Measurements from ENCODE around the gene SLC25A6. TPM values are rescaled to one million over a fixed set of nuclear protein-coding genes. Genes with fewer than 3 reads are reported as not detected.
A peak's percentile ranks its signal among the peaks of the same experiment; 100 is the strongest.

Gene SLC25A6
- total and polyA plus RNA-seq, 2 of the 13 experiments (the other 11 are each of a cell fraction or from before 2014, with no cell fraction given), result 138 to 581 TPM

DNA sequence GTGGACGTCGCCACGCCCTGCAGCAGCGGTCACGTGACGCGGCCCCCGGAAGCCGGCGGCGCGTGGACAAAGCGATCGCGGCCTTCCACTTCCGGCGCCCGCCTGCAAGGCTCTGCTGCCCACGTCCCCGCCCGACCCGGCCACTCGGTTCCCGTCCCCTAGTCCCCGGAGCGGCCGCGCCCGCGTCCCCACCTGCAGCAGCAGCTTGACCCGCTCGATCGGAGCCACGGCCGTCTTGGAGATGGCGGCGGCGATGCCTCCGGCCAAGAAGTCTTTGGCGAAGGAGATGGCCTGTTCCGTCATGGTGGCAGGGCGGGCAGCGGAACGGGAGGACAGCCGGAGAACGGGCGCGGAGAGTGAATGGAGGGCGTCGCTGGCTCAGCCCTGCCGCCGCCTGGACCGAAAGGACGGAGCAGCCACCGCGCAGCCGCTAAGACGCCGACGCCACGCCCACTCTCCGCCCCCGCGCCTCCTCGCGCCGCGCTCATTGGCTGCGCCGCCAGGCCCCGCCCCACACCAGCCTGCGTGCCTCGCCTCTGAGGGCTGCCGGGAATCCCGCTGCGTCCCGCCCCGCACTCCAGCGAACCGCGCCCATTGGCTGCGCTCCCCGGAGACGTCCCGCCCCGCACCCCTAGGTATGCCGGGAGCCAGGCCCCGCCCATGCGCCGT, at the start of gene SLC25A6 (continued):
- TF ChIP-seq ZKSCAN5 (CRISPR knock-in tag; IDR thresholded peaks at IDR 0.05), result 0 out of 2 replicates have a peak, but pooled peaks have one; percentile 27
- TF ChIP-seq EHMT2 (IDR thresholded peaks at IDR 0.05; ENCODE audit: borderline replicate concordance, low read depth, low read length), result no peak
- peak; percentile 51; the same call in 1 of the 2 replicates for TF ChIP-seq ZBTB38 (CRISPR knock-in tag; IDR thresholded peaks at IDR 0.05)
- TF ChIP-seq MBNL3 (CRISPR knock-in tag; conservative IDR thresholded peaks at IDR 0.05), result no peak
- TF ChIP-seq, protein P1, sequence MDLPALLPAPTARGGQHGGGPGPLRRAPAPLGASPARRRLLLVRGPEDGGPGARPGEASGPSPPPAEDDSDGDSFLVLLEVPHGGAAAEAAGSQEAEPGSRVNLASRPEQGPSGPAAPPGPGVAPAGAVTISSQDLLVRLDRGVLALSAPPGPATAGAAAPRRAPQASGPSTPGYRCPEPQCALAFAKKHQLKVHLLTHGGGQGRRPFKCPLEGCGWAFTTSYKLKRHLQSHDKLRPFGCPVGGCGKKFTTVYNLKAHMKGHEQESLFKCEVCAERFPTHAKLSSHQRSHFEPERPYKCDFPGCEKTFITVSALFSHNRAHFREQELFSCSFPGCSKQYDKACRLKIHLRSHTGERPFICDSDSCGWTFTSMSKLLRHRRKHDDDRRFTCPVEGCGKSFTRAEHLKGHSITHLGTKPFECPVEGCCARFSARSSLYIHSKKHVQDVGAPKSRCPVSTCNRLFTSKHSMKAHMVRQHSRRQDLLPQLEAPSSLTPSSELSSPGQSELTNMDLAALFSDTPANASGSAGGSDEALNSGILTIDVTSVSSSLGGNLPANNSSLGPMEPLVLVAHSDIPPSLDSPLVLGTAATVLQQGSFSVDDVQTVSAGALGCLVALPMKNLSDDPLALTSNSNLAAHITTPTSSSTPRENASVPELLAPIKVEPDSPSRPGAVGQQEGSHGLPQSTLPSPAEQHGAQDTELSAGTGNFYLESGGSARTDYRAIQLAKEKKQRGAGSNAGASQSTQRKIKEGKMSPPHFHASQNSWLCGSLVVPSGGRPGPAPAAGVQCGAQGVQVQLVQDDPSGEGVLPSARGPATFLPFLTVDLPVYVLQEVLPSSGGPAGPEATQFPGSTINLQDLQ (CRISPR knock-in tag; IDR thresholded peaks at IDR 0.05), result no peak; the same call in 1 of the 2 replicates
- no peak for TF ChIP-seq ZNF121 (CRISPR knock-in tag; IDR thresholded peaks at IDR 0.05)
- TF ChIP-seq, protein P2, sequence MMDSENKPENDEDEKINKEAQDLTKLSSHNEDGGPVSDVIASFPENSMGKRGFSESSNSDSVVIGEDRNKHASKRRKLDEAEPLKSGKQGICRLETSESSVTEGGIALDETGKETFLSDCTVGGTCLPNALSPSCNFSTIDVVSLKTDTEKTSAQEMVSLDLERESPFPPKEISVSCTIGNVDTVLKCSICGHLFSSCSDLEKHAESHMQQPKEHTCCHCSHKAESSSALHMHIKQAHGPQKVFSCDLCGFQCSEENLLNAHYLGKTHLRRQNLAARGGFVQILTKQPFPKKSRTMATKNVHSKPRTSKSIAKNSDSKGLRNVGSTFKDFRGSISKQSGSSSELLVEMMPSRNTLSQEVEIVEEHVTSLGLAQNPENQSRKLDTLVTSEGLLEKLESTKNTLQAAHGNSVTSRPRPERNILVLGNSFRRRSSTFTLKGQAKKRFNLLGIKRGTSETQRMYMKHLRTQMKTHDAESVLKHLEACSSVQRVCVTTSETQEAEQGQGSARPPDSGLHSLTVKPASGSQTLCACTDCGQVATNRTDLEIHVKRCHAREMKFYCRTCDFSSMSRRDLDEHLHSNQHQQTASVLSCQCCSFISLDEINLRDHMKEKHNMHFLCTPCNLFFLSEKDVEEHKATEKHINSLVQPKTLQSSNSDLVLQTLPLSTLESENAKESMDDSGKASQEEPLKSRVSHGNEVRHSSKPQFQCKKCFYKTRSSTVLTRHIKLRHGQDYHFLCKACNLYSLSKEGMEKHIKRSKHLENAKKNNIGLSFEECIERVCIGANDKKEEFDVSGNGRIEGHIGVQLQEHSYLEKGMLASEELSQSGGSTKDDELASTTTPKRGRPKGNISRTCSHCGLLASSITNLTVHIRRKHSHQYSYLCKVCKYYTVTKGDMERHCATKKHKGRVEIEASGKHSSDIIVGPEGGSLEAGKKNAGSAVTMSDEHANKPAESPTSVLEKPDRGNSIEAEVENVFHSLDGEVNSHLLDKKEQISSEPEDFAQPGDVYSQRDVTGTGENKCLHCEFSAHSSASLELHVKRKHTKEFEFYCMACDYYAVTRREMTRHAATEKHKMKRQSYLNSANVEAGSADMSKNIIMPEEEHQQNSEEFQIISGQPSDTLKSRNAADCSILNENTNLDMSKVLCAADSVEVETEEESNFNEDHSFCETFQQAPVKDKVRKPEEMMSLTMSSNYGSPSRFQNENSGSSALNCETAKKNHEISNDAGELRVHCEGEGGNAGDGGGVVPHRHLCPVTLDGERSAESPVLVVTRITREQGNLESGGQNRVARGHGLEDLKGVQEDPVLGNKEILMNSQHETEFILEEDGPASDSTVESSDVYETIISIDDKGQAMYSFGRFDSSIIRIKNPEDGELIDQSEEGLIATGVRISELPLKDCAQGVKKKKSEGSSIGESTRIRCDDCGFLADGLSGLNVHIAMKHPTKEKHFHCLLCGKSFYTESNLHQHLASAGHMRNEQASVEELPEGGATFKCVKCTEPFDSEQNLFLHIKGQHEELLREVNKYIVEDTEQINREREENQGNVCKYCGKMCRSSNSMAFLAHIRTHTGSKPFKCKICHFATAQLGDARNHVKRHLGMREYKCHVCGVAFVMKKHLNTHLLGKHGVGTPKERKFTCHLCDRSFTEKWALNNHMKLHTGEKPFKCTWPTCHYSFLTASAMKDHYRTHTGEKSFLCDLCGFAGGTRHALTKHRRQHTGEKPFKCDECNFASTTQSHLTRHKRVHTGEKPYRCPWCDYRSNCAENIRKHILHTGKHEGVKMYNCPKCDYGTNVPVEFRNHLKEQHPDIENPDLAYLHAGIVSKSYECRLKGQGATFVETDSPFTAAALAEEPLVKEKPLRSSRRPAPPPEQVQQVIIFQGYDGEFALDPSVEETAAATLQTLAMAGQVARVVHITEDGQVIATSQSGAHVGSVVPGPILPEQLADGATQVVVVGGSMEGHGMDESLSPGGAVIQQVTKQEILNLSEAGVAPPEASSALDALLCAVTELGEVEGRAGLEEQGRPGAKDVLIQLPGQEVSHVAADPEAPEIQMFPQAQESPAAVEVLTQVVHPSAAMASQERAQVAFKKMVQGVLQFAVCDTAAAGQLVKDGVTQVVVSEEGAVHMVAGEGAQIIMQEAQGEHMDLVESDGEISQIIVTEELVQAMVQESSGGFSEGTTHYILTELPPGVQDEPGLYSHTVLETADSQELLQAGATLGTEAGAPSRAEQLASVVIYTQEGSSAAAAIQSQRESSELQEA (CRISPR knock-in tag; IDR thresholded peaks at IDR 0.05; ENCODE audit: not compliant biosample characterization), result peak; percentile 96
- 0 out of 2 replicates have a peak, but pooled peaks have one; percentile 9 for TF ChIP-seq ONECUT2 (CRISPR knock-in tag; IDR thresholded peaks at IDR 0.05)
- TF ChIP-seq KDM5A (IDR thresholded peaks at IDR 0.05; ENCODE audit: borderline replicate concordance, low read length), result peak; percentile 78; the same call in 1 of the 2 replicates
- TF ChIP-seq NFKB2 (CRISPR knock-in tag; IDR thresholded peaks at IDR 0.05; ENCODE audit: borderline replicate concordance), result no peak; the same call in 1 of the 2 replicates
- TF ChIP-seq, protein P3, sequence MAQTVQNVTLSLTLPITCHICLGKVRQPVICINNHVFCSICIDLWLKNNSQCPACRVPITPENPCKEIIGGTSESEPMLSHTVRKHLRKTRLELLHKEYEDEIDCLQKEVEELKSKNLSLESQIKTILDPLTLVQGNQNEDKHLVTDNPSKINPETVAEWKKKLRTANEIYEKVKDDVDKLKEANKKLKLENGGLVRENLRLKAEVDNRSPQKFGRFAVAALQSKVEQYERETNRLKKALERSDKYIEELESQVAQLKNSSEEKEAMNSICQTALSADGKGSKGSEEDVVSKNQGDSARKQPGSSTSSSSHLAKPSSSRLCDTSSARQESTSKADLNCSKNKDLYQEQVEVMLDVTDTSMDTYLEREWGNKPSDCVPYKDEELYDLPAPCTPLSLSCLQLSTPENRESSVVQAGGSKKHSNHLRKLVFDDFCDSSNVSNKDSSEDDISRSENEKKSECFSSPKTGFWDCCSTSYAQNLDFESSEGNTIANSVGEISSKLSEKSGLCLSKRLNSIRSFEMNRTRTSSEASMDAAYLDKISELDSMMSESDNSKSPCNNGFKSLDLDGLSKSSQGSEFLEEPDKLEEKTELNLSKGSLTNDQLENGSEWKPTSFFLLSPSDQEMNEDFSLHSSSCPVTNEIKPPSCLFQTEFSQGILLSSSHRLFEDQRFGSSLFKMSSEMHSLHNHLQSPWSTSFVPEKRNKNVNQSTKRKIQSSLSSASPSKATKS (CRISPR knock-in tag; IDR thresholded peaks at IDR 0.05), result no peak
- TF ChIP-seq, protein P4, sequence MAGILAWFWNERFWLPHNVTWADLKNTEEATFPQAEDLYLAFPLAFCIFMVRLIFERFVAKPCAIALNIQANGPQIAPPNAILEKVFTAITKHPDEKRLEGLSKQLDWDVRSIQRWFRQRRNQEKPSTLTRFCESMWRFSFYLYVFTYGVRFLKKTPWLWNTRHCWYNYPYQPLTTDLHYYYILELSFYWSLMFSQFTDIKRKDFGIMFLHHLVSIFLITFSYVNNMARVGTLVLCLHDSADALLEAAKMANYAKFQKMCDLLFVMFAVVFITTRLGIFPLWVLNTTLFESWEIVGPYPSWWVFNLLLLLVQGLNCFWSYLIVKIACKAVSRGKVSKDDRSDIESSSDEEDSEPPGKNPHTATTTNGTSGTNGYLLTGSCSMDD (CRISPR knock-in tag; IDR thresholded peaks at IDR 0.05), result peak; percentile 37; the same call in 1 of the 2 replicates
- peak; percentile 79; the same call in 1 of the 2 replicates for TF ChIP-seq ZNF782 (CRISPR knock-in tag; IDR thresholded peaks at IDR 0.05; ENCODE audit: borderline replicate concordance)
- no peak for TF ChIP-seq KDM1A (CRISPR knock-in tag; IDR thresholded peaks at IDR 0.05)
